ENCODE data around the gene SOX6. TPM values are rescaled to one million over a fixed set of nuclear protein-coding genes. Genes with fewer than 3 reads are reported as not detected.

SOX6 gene
- polyA plus RNA-seq, 1 of the 3 experiments (the other 2 are of a cell fraction) = 0.03 TPM

DNA sequence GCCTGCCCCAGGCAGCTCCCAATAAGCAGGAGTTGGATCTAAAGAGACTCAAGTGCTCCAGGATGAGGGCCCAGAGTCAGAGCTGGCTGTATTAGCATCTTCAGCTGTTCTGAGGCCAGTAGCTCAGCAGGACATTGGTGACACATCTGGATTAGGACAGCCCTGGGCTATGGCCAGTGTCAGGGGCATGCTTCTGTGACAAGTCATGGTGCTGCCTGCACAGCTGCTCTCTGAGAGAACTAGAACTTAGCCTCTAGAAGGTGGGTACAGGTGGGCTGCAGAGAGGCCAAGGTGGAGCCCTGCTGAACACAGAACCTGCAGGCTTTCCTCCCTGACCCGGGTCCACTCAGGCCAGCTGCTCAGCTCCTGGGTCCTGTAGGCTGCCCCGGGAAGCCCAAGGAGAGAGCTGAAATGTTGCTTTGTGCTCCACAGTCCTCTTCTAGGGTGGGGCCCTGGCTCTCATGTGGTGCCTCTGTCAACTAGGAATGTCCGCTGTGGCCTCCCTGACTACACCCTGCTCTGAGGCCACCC is 426.9 kb downstream of the SOX6 start:
- H3K79me2 ChIP-seq (ENCODE audit: insufficient read depth) = no peaks in the 10 kb centered on the region
- H2AFZ ChIP-seq (ENCODE audit: low read depth) = no peak overlapping the region
- ChIA-PET CTCF (interaction anchor here (0.9 to 1.3 kb wide), 3 partner anchors 11 to 279 kb away, joined by 3 to 4 read pairs (median 3); no protein-coding TSS in a partner anchor), POLR2A (no interaction called here)
- DNase-seq = no peak
- H4K20me1 ChIP-seq (ENCODE audit: insufficient read depth) = no peaks in the 10 kb centered on the region
- no peak overlapping the region for H3K27ac ChIP-seq (ENCODE audit: low read depth in 2 of 2, low read length in 1 of 2)
- H3K4me2 ChIP-seq = no peak overlapping the region
- H3F3A ChIP-seq (replicated peaks; ENCODE audit: insufficient read depth) = no peaks in the 10 kb centered on the region
- 60% methylated on average over 1 of the region's 3 CpGs for WGBS (ENCODE audit: low lambda C conversion rate)
- H3K4me3 ChIP-seq (ENCODE audit: low read depth in 2 of 2, low read length in 1 of 2) = no peak overlapping the region
- no peaks in the 10 kb centered on the region; a peak in 1 of 4 replicates for H3K4me1 ChIP-seq (ENCODE audit: control insufficient read depth in 1 of 2, insufficient read depth in 2 of 2, low read depth in 1 of 2, low read length in 1 of 2)
- no peaks in the 10 kb centered on the region for H3K36me3 ChIP-seq (replicated peaks in 1 of 2; ENCODE audit: control insufficient read depth in 1 of 2, insufficient read depth in 2 of 2, low read length in 1 of 2)
- no peaks in the 10 kb centered on the region for H3K9me3 ChIP-seq
- no peak for TF ChIP-seq SMC3 (IDR thresholded peaks at IDR 0.05; ENCODE audit: low read depth, low read length)
- TF ChIP-seq TCF12 (IDR thresholded peaks at IDR 0.05) = no peak
- TF ChIP-seq SIN3A (IDR thresholded peaks at IDR 0.05; ENCODE audit: borderline replicate concordance, low read depth, low read length) = no peak
- no peaks in the 10 kb centered on the region for H3K27me3 ChIP-seq (ENCODE audit: insufficient read depth)
- H3K9ac ChIP-seq = no peak overlapping the region
- no peaks in the 10 kb centered on the region for H3K9me2 ChIP-seq

DNA sequence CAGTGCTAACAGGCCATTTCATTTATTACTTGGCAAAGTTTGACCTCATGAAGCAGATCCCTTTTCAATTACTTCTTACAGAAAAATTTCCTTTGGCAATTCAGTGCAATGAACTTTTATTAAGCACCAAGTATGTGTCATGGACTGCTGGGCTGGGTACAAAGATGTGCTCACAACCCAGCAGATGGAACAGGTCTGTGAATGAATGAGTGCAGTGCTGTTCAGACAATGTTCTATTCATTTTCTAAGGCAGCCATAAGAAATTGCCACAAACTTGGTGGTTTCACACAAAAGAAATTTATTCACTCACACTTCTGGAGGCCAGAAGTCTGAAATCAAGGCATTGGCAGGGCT is 428.5 kb downstream of the SOX6 start:
- Histone ChIP-seq H4K20me1 (ENCODE audit: insufficient read depth) (no peaks in the 10 kb centered on the region), H3K4me1 (ENCODE audit: control insufficient read depth in 1 of 2, insufficient read depth in 2 of 2, low read depth in 1 of 2, low read length in 1 of 2) (no peaks in the 10 kb centered on the region; a peak in 1 of 4 replicates), H3K9ac (no peak overlapping the region), H3F3A (replicated peaks; ENCODE audit: insufficient read depth) (no peaks in the 10 kb centered on the region), H3K27me3 (ENCODE audit: insufficient read depth) (no peaks in the 10 kb centered on the region), H3K36me3 (replicated peaks in 1 of 2; ENCODE audit: control insufficient read depth in 1 of 2, insufficient read depth in 2 of 2, low read length in 1 of 2) (no peaks in the 10 kb centered on the region), H3K9me2 (no peaks in the 10 kb centered on the region), H3K4me2 (no peak overlapping the region), H3K79me2 (ENCODE audit: insufficient read depth) (no peaks in the 10 kb centered on the region), H3K4me3 (ENCODE audit: low read depth in 2 of 2, low read length in 1 of 2) (no peak overlapping the region), H3K27ac (ENCODE audit: low read depth in 2 of 2, low read length in 1 of 2) (no peak overlapping the region), H3K9me3 (no peaks in the 10 kb centered on the region), H2AFZ (ENCODE audit: low read depth) (no peak overlapping the region)
- ChIA-PET CTCF (interaction anchor here (0.9 to 1.3 kb wide), 2 partner anchors 8 to 102 kb away, joined by 3 read pairs; no protein-coding TSS in a partner anchor), POLR2A (no interaction called here)
- TF ChIP-seq FOXM1 (IDR thresholded peaks at IDR 0.05; ENCODE audit: low read depth) (no peak), TEAD4 (IDR thresholded peaks at IDR 0.05; ENCODE audit: borderline replicate concordance, insufficient read depth) (no peak), YY1 (IDR thresholded peaks at IDR 0.05; ENCODE audit: low read depth) (no peak), TCF12 (IDR thresholded peaks at IDR 0.05) (no peak), NRF1 (IDR thresholded peaks at IDR 0.05; ENCODE audit: low read depth, low read length) (no peak), RFX5 (IDR thresholded peaks at IDR 0.05; ENCODE audit: low read length) (no peak), NFIC (IDR thresholded peaks at IDR 0.05; ENCODE audit: borderline replicate concordance) (no peak), ZBTB33 (IDR thresholded peaks at IDR 0.05; ENCODE audit: borderline replicate concordance, low read depth) (no peak), ELF1 (IDR thresholded peaks at IDR 0.05) (no peak), EZH2phosphoT487 (IDR thresholded peaks at IDR 0.05; ENCODE audit: borderline replicate concordance, low read depth) (no peak), JUND (IDR thresholded peaks at IDR 0.05) (no peak), RXRA (IDR thresholded peaks at IDR 0.05; ENCODE audit: borderline replicate concordance, low read depth) (no peak), MEF2A (IDR thresholded peaks at IDR 0.05; ENCODE audit: borderline replicate concordance, low read depth) (no peak), GABPA (IDR thresholded peaks at IDR 0.05; ENCODE audit: low read depth) (no peak)
- TF ChIP-seq, protein P1, sequence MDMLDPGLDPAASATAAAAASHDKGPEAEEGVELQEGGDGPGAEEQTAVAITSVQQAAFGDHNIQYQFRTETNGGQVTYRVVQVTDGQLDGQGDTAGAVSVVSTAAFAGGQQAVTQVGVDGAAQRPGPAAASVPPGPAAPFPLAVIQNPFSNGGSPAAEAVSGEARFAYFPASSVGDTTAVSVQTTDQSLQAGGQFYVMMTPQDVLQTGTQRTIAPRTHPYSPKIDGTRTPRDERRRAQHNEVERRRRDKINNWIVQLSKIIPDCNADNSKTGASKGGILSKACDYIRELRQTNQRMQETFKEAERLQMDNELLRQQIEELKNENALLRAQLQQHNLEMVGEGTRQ (IDR thresholded peaks at IDR 0.05; ENCODE audit: borderline replicate concordance, low read depth, low read length) = no peak
- DNase-seq = no peak

All from SK-N-SH (cell line).